ENCODE data around the gene MYOZ1.
A peak's percentile ranks its signal among the peaks of the same experiment; 100 is the strongest.

MYOZ1 gene

DNA sequence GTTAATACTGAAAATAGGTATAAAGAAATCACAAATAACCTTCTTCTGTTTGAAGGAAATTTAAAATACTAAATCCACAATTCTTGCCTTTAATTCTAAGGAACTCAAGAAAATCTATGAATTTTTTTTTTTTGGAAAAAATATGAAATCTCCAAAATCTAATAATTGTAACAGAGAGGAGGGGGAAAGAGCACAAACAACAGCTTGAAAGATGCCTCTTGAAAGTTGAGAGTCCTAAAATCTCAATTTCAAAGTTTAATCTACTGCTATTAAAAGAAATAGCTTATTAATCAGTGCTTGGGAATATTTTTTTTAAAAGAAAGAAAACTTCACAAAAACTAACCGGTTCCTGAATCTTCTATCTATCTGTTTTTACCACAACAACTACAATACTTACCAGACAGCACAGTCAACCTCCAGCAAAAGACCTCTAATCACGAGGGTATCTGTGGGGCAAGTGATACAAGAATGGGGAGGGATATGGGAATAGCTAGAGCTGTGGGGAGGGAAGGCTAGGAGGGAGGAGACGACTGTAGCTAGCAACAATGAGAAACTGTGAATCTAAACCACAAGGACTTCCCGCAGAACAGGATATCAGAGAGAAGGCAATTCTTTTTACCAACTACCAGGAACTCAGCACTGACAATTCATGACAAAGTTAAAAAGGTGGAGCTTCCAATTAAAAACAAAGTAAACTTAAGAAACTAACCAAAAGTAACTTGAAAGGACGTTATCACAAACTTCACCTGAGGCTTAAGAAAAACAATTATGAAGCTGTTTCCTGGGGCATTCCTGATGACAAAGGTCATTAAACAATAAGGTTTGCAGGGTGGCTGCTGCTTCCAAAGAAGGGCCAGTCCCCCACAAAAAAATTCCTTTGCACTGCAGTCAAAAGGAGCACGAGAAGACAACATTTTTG lies 50.1 kb downstream of the MYOZ1 start, which contains the start of gene USP54:
Gene USP54 (minus strand): TSS at position 462 of the 919 bp plus-strand sequence. CDS start 15,684 bp downstream, outside the sequence.
- H3K9me3 Mint-ChIP-seq, result no peaks in the 10 kb centered on the region
- ATAC-seq, result no peak
- no peaks in the 10 kb centered on the region for H3K27me3 Mint-ChIP-seq
- H3K36me3 Mint-ChIP-seq, result peaks cover 9% of the 10 kb centered on the region
- H3K4me3 Mint-ChIP-seq, result no peak within 1 kb of the TSS
- peaks cover 14% of the 10 kb centered on the region for H3K4me1 Mint-ChIP-seq
- peak within 1 kb of the TSS; percentile 54 for H3K27ac Mint-ChIP-seq

- Mint-ChIP-seq H3K4me1 (peaks cover 14% of the 10 kb centered on the region), H3K9me3 (no peaks in the 10 kb centered on the region), H3K27me3 (no peaks in the 10 kb centered on the region), H3K4me3 (no peak overlapping the region), H3K36me3 (peaks cover 17% of the 10 kb centered on the region), H3K27ac (no peak overlapping the region)
- ATAC-seq, result no peak
Observed at GRCh38 chr10:73589563-73590126, 51.6 kb downstream of the MYOZ1 start.

GRCh38 chr10:73588656-73589055 lies 52.6 kb downstream of the MYOZ1 start:
- no peak overlapping the region for H3K4me3 Mint-ChIP-seq
- peaks cover 14% of the 10 kb centered on the region for H3K4me1 Mint-ChIP-seq
- no peak for ATAC-seq

DNA sequence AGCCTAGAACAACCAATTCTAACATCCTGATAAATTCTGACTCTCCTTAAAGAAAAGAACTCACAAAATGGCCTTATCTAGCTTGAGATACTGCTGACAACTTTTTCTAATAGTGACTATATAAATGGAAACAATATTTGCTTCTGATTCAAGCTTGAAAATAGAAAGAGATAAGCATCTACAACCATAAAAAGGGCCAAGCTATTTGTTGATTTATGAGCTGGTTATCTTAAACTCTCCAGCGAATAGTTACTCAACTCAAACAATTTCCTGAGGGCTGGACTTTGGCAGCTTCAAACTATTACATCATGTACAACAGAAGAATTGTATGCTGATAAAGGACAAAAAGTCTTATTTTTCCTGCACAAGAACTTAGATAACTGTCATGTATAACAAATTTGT lies 54.7 kb downstream of the MYOZ1 start:
- Mint-ChIP-seq H3K27ac (no peak overlapping the region), H3K9me3 (no peaks in the 10 kb centered on the region), H3K4me1 (peaks cover 7% of the 10 kb centered on the region), H3K36me3 (peaks cover 17% of the 10 kb centered on the region), H3K27me3 (no peaks in the 10 kb centered on the region), H3K4me3 (no peak overlapping the region)
- no peak for ATAC-seq

More at GRCh38 chr10:73588656-73589055, 52.6 kb downstream of the MYOZ1 start:
- Mint-ChIP-seq H3K9me3 (no peaks in the 10 kb centered on the region), H3K27me3 (no peaks in the 10 kb centered on the region), H3K27ac (no peak overlapping the region), H3K36me3 (peaks cover 17% of the 10 kb centered on the region)

GRCh38 chr10:73585327-73585726 lies 55.9 kb downstream of the MYOZ1 start:
- Mint-ChIP-seq H3K27me3 (no peaks in the 10 kb centered on the region), H3K4me3 (no peak overlapping the region), H3K9me3 (no peaks in the 10 kb centered on the region), H3K27ac (no peak overlapping the region), H3K36me3 (peaks cover 17% of the 10 kb centered on the region), H3K4me1 (no peaks in the 10 kb centered on the region)
- ATAC-seq, result no peak

- Mint-ChIP-seq H3K27ac (no peak overlapping the region), H3K27me3 (no peaks in the 10 kb centered on the region), H3K9me3 (no peaks in the 10 kb centered on the region), H3K4me1 (no peaks in the 10 kb centered on the region), H3K4me3 (no peak overlapping the region), H3K36me3 (peaks cover 17% of the 10 kb centered on the region)
- no peak for ATAC-seq
Observed at GRCh38 chr10:73584737-73585136, 56.5 kb downstream of the MYOZ1 start.

- no peak for ATAC-seq
- H3K27ac Mint-ChIP-seq, result no peak overlapping the region
- no peaks in the 10 kb centered on the region for H3K27me3 Mint-ChIP-seq
- H3K36me3 Mint-ChIP-seq, result peaks cover 12% of the 10 kb centered on the region
- H3K4me3 Mint-ChIP-seq, result no peak overlapping the region
- H3K9me3 Mint-ChIP-seq, result no peaks in the 10 kb centered on the region
- H3K4me1 Mint-ChIP-seq, result peaks cover 5% of the 10 kb centered on the region
Observed at GRCh38 chr10:73581918-73582317, 59.4 kb downstream of the MYOZ1 start.

Data from stimulated activated memory B cell treated with anti-CD40 and anti-IgM and Interleukin-4, amounts not matched to agents 10 μg/mL and 1 μg/mL and 100 μg/mL, for 72 hours (primary cell).